KMS-11 (cell line): Measurements from ENCODE around the gene RBM18.

Experiments used
- H2AFZ ChIP-seq: fragments of 200-600 bp; sonication (generic); 2 replicates; pipeline ENCODE4 v1.6.1; 2016; ENCODE audit warnings: antibody characterized with exemption, mixed run types, low read depth
- H3K27ac ChIP-seq: fragments of 200-600 bp; sonication (generic); 2 replicates; pipeline ENCODE4 v1.6.1; 2016; ENCODE audit warnings: mild to moderate bottlenecking, mixed run types
- H3K27me3 ChIP-seq: fragments of 200-600 bp; sonication (generic); 2 replicates; pipeline ENCODE4 v1.6.1; 2017; ENCODE audit warnings: mild to moderate bottlenecking, low read depth, mixed run types, moderate library complexity; ENCODE audit not compliant: insufficient read depth
- H3K36me3 ChIP-seq: fragments of 200-600 bp; sonication (generic); 2 replicates; pipeline ENCODE4 v1.6.1; 2017; ENCODE audit warnings: mild to moderate bottlenecking, mixed run types; ENCODE audit not compliant: insufficient read depth
- H3K4me1 ChIP-seq: fragments of 200-600 bp; sonication (generic); 2 replicates; pipeline ENCODE4 v1.6.1; 2016; ENCODE audit warnings: mild to moderate bottlenecking, low read depth, mixed run types; ENCODE audit not compliant: poor library complexity, severe bottlenecking
- H3K4me2 ChIP-seq: fragments of 200-600 bp; sonication (generic); 2 replicates; pipeline ENCODE4 v1.7.0; 2016; ENCODE audit warnings: mild to moderate bottlenecking, mixed run types
- H3K4me3 ChIP-seq: fragments of 200-600 bp; sonication (generic); IDR thresholded peaks from 2 replicates; pipeline ENCODE4 v1.6.1; 2017; ENCODE audit warnings: low read depth, low read length, mixed read lengths; ENCODE audit not compliant: insufficient read depth
- H3K79me2 ChIP-seq: fragments of 200-600 bp; sonication (generic); 2 replicates; pipeline ENCODE4 v1.6.1; 2016; ENCODE audit warnings: low read depth, mixed run types; ENCODE audit not compliant: insufficient read depth
- H3K9ac ChIP-seq: fragments of 200-600 bp; sonication (generic); 2 replicates; pipeline ENCODE4 v1.6.1; 2016; ENCODE audit warnings: mild to moderate bottlenecking, mixed run types
- H4K20me1 ChIP-seq: fragments of 200-600 bp; sonication (generic); 2 replicates; pipeline ENCODE4 v1.6.1; 2016; ENCODE audit warnings: mild to moderate bottlenecking, mixed run types; ENCODE audit not compliant: insufficient read depth
- TF ChIP-seq, protein P1 (sequence below): fragments of 200-600 bp; sonication (generic); conservative IDR thresholded peaks from 2 replicates; pipeline ENCODE4 v1.6.1; 2017; ENCODE audit warnings: low read depth, mild to moderate bottlenecking, antibody characterized with exemption, low read length, moderate library complexity, mixed read lengths

The RBM18 gene

DNA sequence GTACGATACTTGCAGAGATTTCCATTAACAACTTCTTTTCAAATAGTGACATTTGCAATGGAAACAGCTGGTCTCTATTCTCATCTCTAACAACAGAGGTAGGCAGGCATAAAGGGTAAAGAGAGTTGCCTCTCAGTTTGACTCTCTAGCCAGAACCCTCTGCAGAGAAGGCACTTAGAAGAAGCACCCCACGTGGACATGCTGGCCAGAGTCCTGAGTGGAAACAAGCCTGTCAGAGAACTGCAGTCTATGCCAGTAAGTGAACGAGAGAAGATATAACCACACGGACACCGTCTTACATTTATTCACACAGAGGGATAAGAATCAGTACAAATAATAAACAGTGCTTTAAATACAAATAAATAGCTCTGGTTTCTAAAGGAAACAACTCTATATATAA, 24.9 kb downstream of the RBM18 start:
- no peaks in the 10 kb centered on the region for H3K36me3 ChIP-seq
- TF ChIP-seq, protein P1, sequence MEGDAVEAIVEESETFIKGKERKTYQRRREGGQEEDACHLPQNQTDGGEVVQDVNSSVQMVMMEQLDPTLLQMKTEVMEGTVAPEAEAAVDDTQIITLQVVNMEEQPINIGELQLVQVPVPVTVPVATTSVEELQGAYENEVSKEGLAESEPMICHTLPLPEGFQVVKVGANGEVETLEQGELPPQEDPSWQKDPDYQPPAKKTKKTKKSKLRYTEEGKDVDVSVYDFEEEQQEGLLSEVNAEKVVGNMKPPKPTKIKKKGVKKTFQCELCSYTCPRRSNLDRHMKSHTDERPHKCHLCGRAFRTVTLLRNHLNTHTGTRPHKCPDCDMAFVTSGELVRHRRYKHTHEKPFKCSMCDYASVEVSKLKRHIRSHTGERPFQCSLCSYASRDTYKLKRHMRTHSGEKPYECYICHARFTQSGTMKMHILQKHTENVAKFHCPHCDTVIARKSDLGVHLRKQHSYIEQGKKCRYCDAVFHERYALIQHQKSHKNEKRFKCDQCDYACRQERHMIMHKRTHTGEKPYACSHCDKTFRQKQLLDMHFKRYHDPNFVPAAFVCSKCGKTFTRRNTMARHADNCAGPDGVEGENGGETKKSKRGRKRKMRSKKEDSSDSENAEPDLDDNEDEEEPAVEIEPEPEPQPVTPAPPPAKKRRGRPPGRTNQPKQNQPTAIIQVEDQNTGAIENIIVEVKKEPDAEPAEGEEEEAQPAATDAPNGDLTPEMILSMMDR, result no peak

DNA sequence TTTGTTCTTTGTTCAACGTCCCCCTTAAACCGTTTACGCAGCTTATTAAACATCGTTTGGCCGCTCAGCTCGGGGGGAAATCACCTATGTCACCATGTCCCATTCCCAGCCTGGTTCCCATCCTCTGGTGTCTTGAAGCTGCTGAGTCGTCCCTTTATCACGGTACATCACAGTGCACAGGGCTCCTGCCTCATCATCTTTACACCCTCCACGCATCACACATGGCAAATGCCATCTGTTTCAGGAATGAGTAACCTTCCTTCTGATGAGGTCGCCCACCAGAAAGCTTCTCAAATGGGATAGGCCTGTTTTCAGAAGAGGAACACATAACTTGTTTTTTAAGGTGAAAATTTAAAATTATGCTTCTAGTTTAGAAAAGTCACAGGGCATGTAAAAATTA, 28.0 kb downstream of the RBM18 start:
- Histone ChIP-seq H3K9ac (no peak overlapping the region), H4K20me1 (no peaks in the 10 kb centered on the region), H3K27ac (no peak overlapping the region), H3K4me3 (no peak overlapping the region), H2AFZ (no peak overlapping the region), H3K4me1 (no peaks in the 10 kb centered on the region), H3K4me2 (no peak overlapping the region), H3K27me3 (no peaks in the 10 kb centered on the region), H3K36me3 (no peaks in the 10 kb centered on the region), H3K79me2 (no peaks in the 10 kb centered on the region)
- TF ChIP-seq, protein P1, result no peak

More for the DNA sequence above, 24.9 kb downstream of the RBM18 start:
- Histone ChIP-seq H3K4me3 (no peak overlapping the region), H3K4me1 (no peaks in the 10 kb centered on the region), H2AFZ (no peak overlapping the region), H4K20me1 (no peaks in the 10 kb centered on the region), H3K4me2 (no peak overlapping the region), H3K79me2 (no peaks in the 10 kb centered on the region), H3K9ac (no peak overlapping the region), H3K27ac (no peak overlapping the region), H3K27me3 (no peaks in the 10 kb centered on the region)

DNA sequence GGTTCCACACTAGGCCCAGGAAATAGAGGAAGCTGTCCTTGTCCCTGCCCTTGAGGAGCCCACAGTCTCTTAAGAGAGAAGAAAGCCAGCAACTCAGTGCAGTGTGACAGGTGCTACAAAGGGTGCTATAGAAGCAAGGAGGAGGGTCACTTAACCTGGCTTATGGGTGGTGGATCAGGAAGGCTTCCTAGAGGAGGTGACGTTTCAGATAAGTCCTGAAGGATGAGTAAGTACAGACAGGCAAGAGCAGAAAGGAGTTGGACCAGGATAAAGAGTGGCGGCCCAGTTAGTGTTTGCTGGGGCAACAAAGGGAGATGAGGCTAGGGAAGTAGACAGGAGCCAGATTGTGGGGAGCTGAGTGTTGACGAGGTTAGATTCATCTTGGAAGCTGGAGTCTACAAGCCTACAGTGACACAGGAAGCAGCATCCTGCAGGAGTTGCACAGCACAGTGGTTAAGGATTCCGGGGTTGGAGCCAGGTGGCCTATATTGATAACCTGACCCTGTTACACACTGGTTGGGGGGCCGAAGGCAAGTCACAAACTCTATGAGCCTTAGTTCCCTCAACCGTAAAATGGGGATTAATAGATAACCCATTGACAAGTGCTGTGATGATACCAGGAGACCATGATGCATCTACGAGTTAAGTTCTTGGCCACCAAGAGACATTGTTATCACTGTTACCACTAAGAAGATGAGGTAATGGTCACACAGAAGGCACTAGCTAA, 30.5 kb downstream of the RBM18 start:
- H3K4me1 ChIP-seq, result no peaks in the 10 kb centered on the region
- no peak overlapping the region for H3K9ac ChIP-seq
- H3K79me2 ChIP-seq, result no peaks in the 10 kb centered on the region
- no peak overlapping the region for H3K27ac ChIP-seq
- H3K4me3 ChIP-seq, result no peak overlapping the region
- no peaks in the 10 kb centered on the region for H3K36me3 ChIP-seq
- H2AFZ ChIP-seq, result no peak overlapping the region
- no peaks in the 10 kb centered on the region for H3K27me3 ChIP-seq
- no peaks in the 10 kb centered on the region for H4K20me1 ChIP-seq
- no peak overlapping the region for H3K4me2 ChIP-seq
- TF ChIP-seq, protein P1, result no peak

DNA sequence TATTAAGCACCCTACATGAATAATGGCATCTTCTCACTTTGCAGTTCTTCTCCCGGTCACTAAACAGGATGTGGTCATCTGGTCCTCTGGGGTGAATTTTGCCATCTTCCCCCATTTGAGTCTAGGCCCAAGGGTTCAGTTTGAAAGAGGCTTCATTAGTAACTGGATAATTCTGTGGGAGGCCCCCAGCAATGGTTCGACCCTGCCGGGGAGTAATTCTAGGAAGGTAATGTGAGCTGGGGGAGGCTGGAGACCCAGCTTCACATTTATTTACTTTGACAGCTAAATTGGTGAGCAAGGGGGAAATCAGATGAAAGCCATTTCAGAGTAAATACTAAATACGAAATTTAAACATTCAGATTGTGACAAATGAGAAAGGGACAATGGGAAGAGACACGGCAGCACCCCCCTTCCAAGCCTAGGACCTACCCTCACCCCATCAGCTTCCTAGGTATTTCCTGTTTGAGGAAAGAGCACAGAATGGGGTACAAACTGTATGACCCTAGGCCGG, 31.8 kb downstream of the RBM18 start:
- no peak overlapping the region for H3K4me3 ChIP-seq
- H2AFZ ChIP-seq, result no peak overlapping the region
- TF ChIP-seq, protein P1, result no peak
- no peak overlapping the region for H3K4me2 ChIP-seq
- H3K9ac ChIP-seq, result no peak overlapping the region
- H3K36me3 ChIP-seq, result no peaks in the 10 kb centered on the region
- H3K27ac ChIP-seq, result no peak overlapping the region
- H3K79me2 ChIP-seq, result no peaks in the 10 kb centered on the region
- H3K27me3 ChIP-seq, result no peaks in the 10 kb centered on the region
- no peaks in the 10 kb centered on the region for H3K4me1 ChIP-seq
- H4K20me1 ChIP-seq, result no peaks in the 10 kb centered on the region
